GM12875 (cell line): ENCODE measurements around the gene PAXX.

Source experiments
- H3K4me3 ChIP-seq: one replicate; pipeline ENCODE4 v1.5.1; 2011; ENCODE audit warnings: low read depth, low read length, control low read depth
- CTCF ChIP-seq: IDR thresholded peaks from 2 replicates; pipeline ENCODE4 v1.5.1; 2011; ENCODE audit warnings: low read depth, mild to moderate bottlenecking, control low read depth, inconsistent platforms, low read length, moderate library complexity, borderline replicate concordance; ENCODE audit not compliant: insufficient read depth

PAXX gene

GRCh38 chr9:136995772-136996311, 3.6 kb downstream of the PAXX start:
- no peak overlapping the region for H3K4me3 ChIP-seq

GRCh38 chr9:136996361-136997292, 4.4 kb downstream of the PAXX start, which contains the start of gene CLIC3:
CLIC3 (minus strand) TSS chr9:136996568; CDS start chr9:136996543, 25 bp downstream.
- H3K4me3 ChIP-seq, result no peak within 1 kb of the TSS
- TF ChIP-seq CTCF, result no peak

More at GRCh38 chr9:136995772-136996311, 3.6 kb downstream of the PAXX start:
- TF ChIP-seq CTCF, result no peak

- TF ChIP-seq CTCF, result no peak
- H3K4me3 ChIP-seq, result no peak overlapping the region
Observed at GRCh38 chr9:136997371-136997770, 5.1 kb downstream of the PAXX start.

- no peak for TF ChIP-seq CTCF
- H3K4me3 ChIP-seq, result no peak overlapping the region
Observed at GRCh38 chr9:136997830-136998234, 5.6 kb downstream of the PAXX start.

GRCh38 chr9:137000177-137000930, 8.1 kb downstream of the PAXX start:
- peak overlapping the region; percentile 19 for H3K4me3 ChIP-seq
- no peak for TF ChIP-seq CTCF

- H3K4me3 ChIP-seq, result no peak overlapping the region
- TF ChIP-seq CTCF, result no peak
Observed at GRCh38 chr9:137001857-137002645, 9.8 kb downstream of the PAXX start.
